Nephron progenitor cell (in vitro differentiated cells): Measurements from ENCODE around the gene MACROD2.
A peak's percentile ranks its signal among the peaks of the same experiment; 100 is the strongest.

Experiments
- DNase-seq: peaks from one replicate; pipeline ENCODE4 v3.0.0; 2021
- H3K27ac Mint-ChIP-seq: 2 replicates; pipeline ENCODE4 v1.8.0; 2021; ENCODE audit warnings: mild to moderate bottlenecking, moderate library complexity, mixed read lengths
- H3K27me3 Mint-ChIP-seq: 2 replicates; pipeline ENCODE4 v1.8.0; 2021; ENCODE audit warnings: mild to moderate bottlenecking, low read depth, mixed read lengths; ENCODE audit not compliant: poor library complexity
- H3K36me3 Mint-ChIP-seq: 2 replicates; pipeline ENCODE4 v1.8.0; 2021; ENCODE audit warnings: low read depth, mixed read lengths
- H3K4me1 Mint-ChIP-seq: 2 replicates; pipeline ENCODE4 v1.8.0; 2021; ENCODE audit warnings: mixed read lengths
- H3K4me3 Mint-ChIP-seq: 2 replicates; pipeline ENCODE4 v1.8.0; 2021; ENCODE audit warnings: mild to moderate bottlenecking, moderate library complexity, mixed read lengths
- H3K9me3 Mint-ChIP-seq: 2 replicates; pipeline ENCODE4 v1.8.0; 2021; ENCODE audit warnings: mild to moderate bottlenecking, moderate library complexity, mixed read lengths
- CTCF ChIP-seq: fragments of 200-600 bp; sonication (generic); IDR thresholded peaks from 2 replicates; pipeline ENCODE4 v1.5.0; 2021; ENCODE audit warnings: antibody characterized with exemption

Gene MACROD2

DNA sequence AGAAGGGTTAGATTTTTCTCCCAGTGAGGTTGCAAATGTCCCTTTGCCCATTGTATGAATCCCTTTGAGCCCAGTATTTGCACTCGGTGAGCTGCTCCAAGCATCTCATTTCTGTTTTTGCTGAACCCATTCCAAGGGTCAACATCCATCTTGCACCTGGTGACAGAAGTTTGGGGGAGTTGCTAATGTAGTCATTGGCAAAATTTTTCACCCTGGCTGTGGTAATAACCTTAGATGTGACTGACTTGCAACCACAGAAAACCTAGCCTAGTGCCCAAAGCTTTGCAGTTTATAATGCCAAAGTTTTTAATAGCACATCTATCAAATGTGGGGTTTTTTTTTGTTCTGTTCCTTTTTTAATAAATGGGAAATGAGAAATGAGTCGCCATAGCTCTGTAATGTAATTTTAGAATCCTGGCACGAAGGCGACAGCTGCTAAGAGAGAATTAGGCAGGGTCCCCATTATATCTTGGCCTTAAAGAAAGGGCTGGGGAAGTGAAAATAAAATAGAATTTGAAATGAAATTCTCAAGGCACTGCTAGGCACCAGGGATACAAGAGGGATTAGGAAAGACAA, 1895.2 kb downstream of the MACROD2 start:
- H3K4me1 Mint-ChIP-seq = no peaks in the 10 kb centered on the region
- no peak for DNase-seq
- peaks cover 16% of the 10 kb centered on the region for H3K9me3 Mint-ChIP-seq
- H3K27ac Mint-ChIP-seq = no peak overlapping the region
- no peak for TF ChIP-seq CTCF
- no peaks in the 10 kb centered on the region for H3K27me3 Mint-ChIP-seq
- no peaks in the 10 kb centered on the region for H3K36me3 Mint-ChIP-seq
- H3K4me3 Mint-ChIP-seq = no peak overlapping the region

DNA sequence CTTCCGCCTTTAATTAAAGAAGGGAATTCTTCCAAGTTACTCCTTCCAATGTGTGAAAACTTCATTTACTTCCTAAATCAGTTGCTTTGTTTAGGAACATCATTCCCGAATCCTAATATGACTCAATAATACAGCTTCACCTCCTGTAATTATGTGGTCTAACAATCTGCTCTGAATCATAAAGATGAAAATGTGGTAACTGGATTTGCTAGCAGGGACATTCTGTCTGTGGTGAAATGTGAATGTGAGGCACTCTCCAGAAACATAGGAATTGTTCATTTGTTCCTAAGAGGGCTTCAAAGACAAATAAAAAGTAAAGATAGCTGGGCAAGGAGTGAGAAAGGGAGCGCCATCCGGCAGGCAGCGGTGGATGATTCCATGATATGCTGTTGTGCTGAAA, 1899.8 kb downstream of the MACROD2 start:
- Mint-ChIP-seq H3K4me3 (no peak overlapping the region), H3K27me3 (peaks cover 2% of the 10 kb centered on the region), H3K27ac (no peak overlapping the region), H3K9me3 (no peaks in the 10 kb centered on the region), H3K4me1 (no peaks in the 10 kb centered on the region), H3K36me3 (no peaks in the 10 kb centered on the region)
- no peak for TF ChIP-seq CTCF
- no peak for DNase-seq

DNA sequence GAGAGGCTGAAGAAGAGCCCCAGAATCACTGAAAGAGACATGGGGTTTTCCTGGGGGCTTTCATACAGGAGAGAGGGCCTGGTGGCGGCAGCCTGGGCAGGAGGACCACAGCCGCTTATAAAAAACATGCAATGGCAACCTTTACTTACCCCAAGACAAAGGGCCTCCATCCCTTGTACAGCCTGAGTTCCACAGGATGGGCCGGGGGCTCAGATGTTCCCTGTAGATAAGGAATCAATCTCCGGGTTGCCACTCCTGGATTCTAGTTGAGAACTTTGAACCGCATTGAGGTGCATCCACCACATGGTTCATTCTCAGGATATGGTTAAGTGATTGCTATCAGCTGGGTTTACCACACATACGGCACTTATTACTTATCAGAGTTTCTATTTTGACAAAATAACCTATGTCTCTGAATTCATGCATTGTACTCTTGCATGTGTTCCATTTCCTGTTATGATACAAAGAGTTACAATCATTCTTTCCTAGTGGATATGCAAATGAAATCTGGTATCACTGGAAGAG, 1900.3 kb downstream of the MACROD2 start:
- Mint-ChIP-seq H3K36me3 (no peaks in the 10 kb centered on the region), H3K9me3 (no peaks in the 10 kb centered on the region), H3K27ac (no peak overlapping the region), H3K4me1 (no peaks in the 10 kb centered on the region), H3K27me3 (peaks cover 2% of the 10 kb centered on the region), H3K4me3 (no peak overlapping the region)
- DNase-seq = no peak
- no peak for TF ChIP-seq CTCF

DNA sequence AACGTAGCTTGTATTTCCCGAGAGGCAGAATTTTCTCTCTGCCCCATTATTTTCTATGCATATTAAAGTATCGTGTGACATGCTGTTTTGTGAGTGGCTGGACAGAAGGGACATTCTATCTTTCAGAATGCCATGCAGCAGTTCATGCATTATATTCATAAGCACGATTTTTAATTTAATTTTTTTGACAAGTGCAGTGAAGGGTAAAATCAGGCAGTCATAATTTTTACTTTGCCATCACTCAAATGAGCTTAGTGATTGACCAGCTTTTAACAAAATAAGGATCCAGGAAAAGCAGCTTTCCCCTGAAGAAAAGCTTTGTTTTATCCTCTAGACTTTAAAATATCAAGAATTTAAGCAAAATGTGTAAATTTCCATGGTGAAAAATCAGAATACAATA, 1904.7 kb downstream of the MACROD2 start:
- no peak for DNase-seq
- H3K27ac Mint-ChIP-seq = no peak overlapping the region
- H3K4me3 Mint-ChIP-seq = no peak overlapping the region
- H3K9me3 Mint-ChIP-seq = no peaks in the 10 kb centered on the region
- TF ChIP-seq CTCF = no peak
- no peaks in the 10 kb centered on the region for H3K4me1 Mint-ChIP-seq
- peaks cover 2% of the 10 kb centered on the region for H3K27me3 Mint-ChIP-seq
- no peaks in the 10 kb centered on the region for H3K36me3 Mint-ChIP-seq

- Mint-ChIP-seq H3K27ac (no peak overlapping the region), H3K36me3 (no peaks in the 10 kb centered on the region), H3K4me1 (no peaks in the 10 kb centered on the region), H3K9me3 (no peaks in the 10 kb centered on the region), H3K27me3 (peaks cover 2% of the 10 kb centered on the region), H3K4me3 (no peak overlapping the region)
- DNase-seq = no peak
- TF ChIP-seq CTCF = no peak
These were observed 1905.1 kb downstream of the MACROD2 start for GRCh38 chr20:15900443-15900842.

- DNase-seq = peak; percentile 33
- no peak overlapping the region for H3K4me3 Mint-ChIP-seq
- no peaks in the 10 kb centered on the region for H3K4me1 Mint-ChIP-seq
- no peaks in the 10 kb centered on the region for H3K9me3 Mint-ChIP-seq
- no peaks in the 10 kb centered on the region for H3K36me3 Mint-ChIP-seq
- no peak overlapping the region for H3K27ac Mint-ChIP-seq
- H3K27me3 Mint-ChIP-seq = peaks cover 9% of the 10 kb centered on the region
- TF ChIP-seq CTCF = peak; percentile 20
These were observed 1907.2 kb downstream of the MACROD2 start for GRCh38 chr20:15902493-15902892.
